ENCODE data around the gene SMIM44.

Gene SMIM44

DNA sequence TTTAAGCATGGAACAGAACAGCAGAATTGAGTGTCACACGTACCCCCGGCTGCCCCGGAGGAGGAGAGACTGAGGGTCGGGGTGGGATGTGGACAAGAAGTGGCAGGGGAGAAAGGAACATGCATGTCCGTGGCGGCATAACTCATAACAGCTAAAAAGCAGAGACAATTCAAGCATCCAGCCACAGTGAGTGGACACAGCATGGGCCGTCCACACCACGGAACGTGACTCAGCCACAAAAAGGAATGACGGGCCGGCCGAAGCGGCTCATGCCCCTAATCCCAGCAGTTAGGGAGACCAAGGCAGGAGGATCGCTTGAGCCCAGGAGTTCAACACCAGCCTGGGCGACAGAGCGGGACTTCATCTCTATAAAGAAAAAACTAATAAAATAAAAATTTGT is 9.7 kb upstream of the SMIM44 start:
- Histone ChIP-seq H3K27ac (no peak overlapping the region), H3K4me3 (no peak overlapping the region)
- TF ChIP-seq CTCF (IDR thresholded peaks at IDR 0.05) = no peak
- DNase-seq (ENCODE audit: low spot score) = no peak

- Histone ChIP-seq H3K27ac (no peak overlapping the region), H3K4me3 (no peak overlapping the region)
- no peak for TF ChIP-seq CTCF (IDR thresholded peaks at IDR 0.05)
- DNase-seq (ENCODE audit: low spot score) = no peak
These were observed 9.0 kb upstream of the SMIM44 start for GRCh38 chr19:3492131-3492839.

DNA sequence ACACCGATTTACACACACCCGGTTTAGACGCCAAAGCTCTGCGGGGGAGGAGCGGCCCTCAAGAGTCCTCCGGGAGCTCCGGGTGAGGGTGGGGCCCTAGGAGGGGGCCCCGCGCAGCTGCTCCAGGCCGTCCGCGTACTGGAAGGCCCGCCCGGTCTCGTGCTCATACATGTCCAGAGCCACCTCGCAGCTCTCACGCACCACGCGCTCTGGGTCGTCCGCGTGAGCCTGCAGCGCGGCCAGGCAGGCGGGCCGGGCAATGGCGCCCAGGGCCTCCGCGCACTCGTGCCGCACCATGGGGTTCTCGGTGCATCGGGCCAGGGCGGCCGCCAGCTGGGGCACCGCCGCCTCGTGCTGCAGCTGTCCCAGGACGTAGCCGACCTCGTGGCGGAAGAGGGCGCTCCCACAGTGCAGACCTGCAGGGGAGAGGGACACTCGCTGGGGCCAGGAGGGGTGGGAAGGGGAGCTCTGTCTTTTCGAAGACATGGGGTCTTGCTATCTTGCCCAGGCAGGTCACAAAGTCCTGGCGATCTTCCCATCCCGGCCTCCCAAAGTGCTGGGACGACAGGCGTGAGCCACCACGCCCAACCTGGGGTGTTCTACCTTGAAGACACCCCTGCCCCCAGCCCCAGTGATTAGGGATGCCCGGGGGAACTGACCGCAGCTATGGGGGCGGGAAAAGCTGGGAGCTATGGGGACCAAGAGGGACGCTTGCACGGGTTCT is 8.3 kb upstream of the SMIM44 start:
- no peak for TF ChIP-seq CTCF (IDR thresholded peaks at IDR 0.05)
- Histone ChIP-seq H3K4me3 (no peak overlapping the region), H3K27ac (no peak overlapping the region)
- no peak for DNase-seq (ENCODE audit: low spot score)

GRCh38 chr19:3482507-3483225 is 575 bp downstream of the SMIM44 start:
- Histone ChIP-seq H3K4me3 (no peak overlapping the region), H3K27ac (no peak overlapping the region)
- TF ChIP-seq CTCF (IDR thresholded peaks at IDR 0.05) = no peak
- no peak for DNase-seq (ENCODE audit: low spot score)

DNA sequence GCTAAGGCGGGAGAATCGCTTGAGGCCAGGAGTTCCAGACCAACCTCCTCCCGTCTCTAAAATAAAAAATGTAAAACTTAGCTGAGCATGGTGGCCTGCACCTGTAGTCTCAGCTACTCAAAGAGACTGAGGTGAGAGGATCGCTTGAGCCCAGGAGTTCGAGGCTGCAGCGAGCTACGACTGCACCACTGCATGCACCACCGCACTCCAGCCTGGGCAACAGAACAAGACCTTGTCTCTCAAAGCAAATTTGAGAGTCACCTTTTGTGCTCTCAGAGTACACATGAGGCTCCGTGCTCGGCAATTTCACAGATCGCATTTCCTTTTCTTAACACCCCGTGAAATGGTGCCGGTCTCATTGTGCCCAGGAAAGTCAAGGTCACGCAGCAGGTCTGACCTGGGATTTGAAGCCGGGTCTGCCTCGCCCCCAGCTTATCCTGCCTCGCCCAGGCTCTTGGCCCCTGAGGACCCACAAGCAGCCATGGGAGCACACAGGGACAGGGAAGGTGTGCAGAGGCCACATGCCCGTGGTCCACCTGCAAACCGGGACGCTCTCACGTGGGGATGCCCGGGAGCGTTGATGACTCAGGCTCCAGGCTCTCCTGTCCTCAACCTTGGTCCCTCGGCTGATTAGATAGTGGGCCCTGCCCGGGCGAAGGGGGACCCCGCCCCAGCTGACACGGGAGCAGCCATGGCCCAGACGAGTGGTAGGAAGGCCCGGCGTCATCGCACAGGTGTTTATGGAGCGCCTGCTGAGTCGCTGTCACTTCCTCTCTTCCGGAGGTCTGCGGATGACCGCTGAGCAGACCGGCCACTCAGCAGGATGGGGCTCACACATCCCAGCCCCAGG is 1.8 kb downstream of the SMIM44 start:
- TF ChIP-seq CTCF (IDR thresholded peaks at IDR 0.05) = no peak
- Histone ChIP-seq H3K4me3 (no peak overlapping the region), H3K27ac (no peak overlapping the region)
- DNase-seq (ENCODE audit: low spot score) = no peak

DNA sequence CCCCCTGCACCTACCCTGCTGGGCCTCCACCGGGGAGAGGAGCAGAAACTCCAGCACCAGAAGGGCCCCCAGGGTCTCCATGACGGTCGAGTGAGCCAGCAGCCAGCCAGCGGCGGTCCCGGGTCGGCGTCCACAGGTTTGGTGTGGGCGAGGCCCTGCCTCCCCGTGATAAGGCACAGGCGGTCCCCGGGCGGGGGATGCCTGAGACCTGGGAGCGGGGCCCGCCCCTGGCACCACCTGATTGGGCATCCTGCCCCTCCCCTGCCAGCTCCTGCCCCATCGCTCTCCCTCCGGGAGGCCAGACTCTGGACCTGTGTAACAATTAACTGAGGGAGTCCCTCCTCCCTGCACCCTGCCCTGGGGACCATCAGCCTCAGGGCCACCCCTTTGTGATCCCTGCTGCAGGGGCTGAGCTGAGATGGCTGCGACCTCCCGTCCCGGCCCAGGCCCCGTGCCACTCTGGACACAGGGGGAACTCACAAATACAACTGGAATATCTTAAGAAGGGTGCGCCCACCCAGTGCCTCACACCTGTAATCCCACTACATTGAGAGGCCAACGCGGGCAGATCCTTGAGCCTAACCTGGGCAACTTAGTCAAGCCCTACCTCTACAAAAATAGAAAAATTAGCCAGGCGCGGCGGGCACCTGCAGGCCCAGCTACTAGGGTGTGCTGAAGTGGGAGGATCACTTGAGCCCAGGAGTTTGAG is 2.7 kb downstream of the SMIM44 start, which contains the start of gene SMIM24:
Gene SMIM24 (minus strand): TSS at position 143 of the 709 bp plus-strand sequence. CDS start 62 bp downstream, at position 81.
- DNase-seq (ENCODE audit: low spot score) = no peak
- no peak for TF ChIP-seq CTCF (IDR thresholded peaks at IDR 0.05)
- no peak within 1 kb of the TSS for H3K27ac ChIP-seq
- H3K4me3 ChIP-seq = no peak within 1 kb of the TSS

Measured in coronary artery (tissue), 2 donors.